Inflammatory macrophage treated with lipopolysaccharide for 4 hours (primary cell): ENCODE data around the gene KIAA0586.
"Not testable (repeated sequence)": the region's sequence is repeated elsewhere in the genome, so short reads cannot be mapped to it uniquely, and the experiment has no call there.

ENCODE experiments used
- DNase-seq: peaks from one replicate; pipeline ENCODE4 v3.0.0-alpha.2; 2020

The KIAA0586 gene

GRCh38 chr14:58465421-58465820 lies 37.9 kb downstream of the KIAA0586 start:
- DNase-seq, result no peak

DNA sequence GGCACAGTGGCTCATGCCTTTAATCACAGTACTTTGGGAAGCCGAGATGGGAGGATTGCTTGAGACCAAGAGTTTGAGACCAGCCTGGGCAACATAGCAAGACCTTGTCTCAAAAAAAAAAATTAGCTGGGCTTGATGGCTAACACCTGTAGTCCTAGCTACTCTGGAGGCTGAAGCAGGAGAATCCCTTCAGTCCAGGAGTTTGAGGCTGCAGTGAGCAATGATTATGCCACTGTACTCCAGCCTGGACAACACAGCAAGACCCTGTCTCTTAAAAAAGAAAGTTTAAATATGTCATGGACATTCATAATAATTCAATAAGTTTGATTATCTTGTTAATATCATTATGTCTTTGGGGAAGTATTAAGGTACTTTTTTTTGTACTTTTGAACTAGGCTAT lies 38.9 kb downstream of the KIAA0586 start:
- no peak for DNase-seq

- DNase-seq, result no peak
Measured at GRCh38 chr14:58467575-58467974, 40.1 kb downstream of the KIAA0586 start.

- no peak for DNase-seq
Measured at GRCh38 chr14:58469309-58469708, 41.8 kb downstream of the KIAA0586 start.

DNA sequence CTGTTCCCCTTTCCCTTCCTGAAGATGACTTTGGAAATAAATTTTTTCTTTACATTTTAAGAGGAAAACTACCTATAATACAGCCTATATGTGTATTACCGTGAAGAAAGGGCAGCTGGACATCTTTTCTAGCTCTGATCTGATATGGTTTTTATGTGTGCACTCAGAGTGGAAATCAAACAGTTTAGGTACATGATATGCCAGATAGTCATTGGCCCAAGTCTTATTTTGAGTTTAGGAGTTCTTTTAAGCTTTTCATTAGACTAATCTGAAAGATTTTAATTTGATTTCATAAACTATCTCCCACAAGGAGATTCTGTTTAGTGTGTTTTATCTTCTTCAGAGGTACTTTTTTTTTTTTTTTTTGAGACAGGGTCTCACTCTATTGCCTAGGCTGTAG lies 48.8 kb downstream of the KIAA0586 start:
- no peak for DNase-seq

- no peak for DNase-seq
Measured at GRCh38 chr14:58477653-58478052, 50.1 kb downstream of the KIAA0586 start.

GRCh38 chr14:58478329-58478728 lies 50.8 kb downstream of the KIAA0586 start:
- DNase-seq, result not testable (repeated sequence)

- DNase-seq, result peak; percentile 51
Measured at GRCh38 chr14:58479975-58480374, 52.5 kb downstream of the KIAA0586 start.

DNA sequence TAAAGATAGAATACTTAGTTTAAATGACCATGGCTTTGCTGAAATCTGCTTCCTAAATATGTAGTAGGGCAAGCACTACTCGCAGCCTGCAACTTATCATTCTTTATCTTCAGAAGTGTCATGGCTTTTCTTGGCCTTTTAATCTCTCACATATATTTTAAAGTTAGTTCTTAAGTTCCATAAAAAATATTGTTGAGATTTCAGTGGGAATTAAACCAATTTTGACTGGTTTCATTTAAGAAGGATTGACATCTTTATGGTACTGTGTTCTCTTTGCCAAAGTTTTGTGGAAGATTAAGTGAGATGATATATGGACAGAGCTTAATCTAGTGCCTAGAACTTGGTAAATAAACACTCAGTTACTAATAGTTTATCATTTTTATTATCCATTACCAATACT lies 56.7 kb downstream of the KIAA0586 start:
- DNase-seq, result no peak

DNA sequence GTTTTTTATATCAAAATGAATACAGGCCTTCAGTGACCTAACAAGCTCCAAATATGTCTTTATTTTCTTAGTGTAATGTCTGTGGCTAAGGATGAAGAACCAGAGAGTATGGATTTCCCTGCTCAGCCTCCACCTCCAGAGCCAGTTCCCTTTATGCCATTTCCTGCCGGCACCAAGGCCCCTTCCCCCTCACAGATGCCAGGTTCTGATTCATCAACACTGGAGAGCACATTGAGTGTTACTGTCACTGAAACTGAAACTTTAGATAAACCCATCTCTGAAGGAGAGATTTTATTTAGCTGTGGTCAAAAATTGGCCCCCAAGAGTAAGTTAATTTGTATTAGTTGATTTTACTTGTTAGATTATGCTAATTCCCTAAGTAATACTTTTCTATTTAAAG lies 61.0 kb downstream of the KIAA0586 start:
- peak; percentile 66 for DNase-seq

DNA sequence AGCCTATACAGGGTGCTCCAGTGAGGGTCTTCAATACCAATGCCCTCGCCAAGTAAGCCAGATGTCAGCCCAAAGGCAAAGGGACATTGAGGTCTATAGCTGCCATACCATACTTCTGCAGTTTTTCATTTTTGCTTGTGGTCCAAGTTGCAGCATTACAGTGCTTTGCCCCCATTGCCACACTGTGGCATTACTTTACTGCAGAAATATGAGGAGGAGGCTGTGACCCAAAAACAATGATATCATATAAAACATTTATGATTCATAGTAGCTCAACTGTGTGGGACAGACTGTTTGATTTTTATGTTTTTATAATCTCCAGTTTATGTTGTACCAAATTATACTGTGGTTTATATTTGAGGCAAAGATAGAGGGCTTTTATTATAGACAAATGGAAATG lies 64.1 kb downstream of the KIAA0586 start:
- DNase-seq, result no peak

DNA sequence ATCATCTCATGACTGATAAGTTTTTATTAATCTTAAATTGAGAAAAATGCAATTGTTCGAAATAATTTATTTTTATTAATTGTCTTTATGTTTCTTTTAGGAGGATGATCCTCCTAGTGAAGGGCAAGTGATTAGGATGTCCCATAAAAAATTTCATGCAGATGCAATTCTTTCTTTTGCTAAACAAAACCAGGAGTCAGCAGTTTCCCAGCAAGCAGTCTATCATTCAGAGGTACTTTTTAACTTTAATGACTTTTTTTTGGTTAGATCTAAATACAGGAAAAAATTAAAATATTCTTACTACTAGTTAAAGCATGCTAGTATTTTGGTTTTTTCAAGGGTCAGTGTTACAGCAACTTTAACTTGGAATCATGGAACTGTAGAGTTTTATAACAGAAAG lies 64.5 kb downstream of the KIAA0586 start:
- DNase-seq, result no peak

DNA sequence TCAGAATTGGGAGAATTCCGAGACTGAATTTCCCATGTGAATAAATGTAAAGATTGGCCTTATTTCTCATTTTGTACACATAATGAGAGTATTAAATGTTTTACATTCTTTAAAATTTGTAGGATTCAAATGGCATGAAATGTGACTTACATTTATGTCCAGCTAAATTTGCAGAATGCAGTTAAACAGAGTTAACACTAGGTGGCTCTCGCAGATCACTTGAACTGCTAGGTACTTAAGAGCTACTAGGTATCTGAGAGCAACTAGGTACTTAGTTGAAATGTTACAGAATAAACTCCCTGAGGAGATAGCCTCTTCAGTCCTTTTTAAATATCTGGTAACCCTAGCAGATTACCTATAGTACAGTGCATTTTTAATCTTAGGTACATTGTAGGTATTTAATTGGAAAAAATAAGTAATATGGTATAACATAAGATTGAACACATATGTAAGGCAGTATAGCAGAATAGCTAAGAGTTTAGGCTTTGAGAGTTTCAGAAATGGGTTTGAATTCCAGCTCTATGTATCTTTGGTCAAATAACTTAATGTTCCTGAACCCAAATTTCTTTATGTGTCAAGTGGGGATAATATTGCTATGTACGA lies 73.8 kb downstream of the KIAA0586 start:
- peak; percentile 61 for DNase-seq

DNA sequence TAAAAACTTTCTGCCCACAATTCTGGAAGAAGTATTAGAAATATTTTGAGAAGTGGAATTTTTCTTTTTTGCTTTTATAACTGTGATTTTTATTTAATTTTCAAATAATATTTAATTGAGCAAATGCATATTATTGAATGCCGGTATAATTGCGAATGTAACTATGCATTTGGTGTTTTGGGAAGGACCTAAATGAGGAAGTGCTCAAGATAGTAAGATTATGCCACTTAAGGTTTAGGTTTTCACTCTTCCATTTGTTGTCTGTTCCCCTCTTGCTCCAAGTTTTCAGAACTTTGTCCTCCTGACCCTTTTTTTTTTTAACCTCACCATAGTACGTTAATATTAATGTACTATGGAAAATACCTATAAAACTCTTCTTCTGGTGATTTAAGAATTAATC lies 85.8 kb downstream of the KIAA0586 start:
- DNase-seq, result no peak

GRCh38 chr14:58517592-58517991 lies 90.1 kb downstream of the KIAA0586 start:
- DNase-seq, result no peak

DNA sequence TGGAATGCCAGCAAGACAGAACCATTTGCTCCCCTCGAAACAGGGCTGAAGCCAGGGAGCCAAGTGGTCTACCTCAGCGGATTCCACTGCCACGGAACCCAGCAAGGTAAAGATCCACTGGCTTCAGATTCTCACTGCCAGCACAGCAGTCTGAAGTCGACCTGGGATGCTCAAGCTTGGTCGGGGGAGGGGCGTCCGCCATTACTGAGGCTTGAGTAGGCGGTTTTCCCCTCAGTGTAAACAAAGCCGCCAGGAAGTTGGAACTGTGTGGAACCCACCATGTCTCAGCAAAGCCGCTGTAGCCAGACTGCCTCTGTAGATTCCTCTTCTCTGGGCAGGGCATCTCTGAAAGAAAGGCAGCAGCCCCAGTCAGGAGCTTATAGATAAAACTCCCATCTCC lies 98.2 kb downstream of the KIAA0586 start:
- DNase-seq, result not testable (repeated sequence)

DNA sequence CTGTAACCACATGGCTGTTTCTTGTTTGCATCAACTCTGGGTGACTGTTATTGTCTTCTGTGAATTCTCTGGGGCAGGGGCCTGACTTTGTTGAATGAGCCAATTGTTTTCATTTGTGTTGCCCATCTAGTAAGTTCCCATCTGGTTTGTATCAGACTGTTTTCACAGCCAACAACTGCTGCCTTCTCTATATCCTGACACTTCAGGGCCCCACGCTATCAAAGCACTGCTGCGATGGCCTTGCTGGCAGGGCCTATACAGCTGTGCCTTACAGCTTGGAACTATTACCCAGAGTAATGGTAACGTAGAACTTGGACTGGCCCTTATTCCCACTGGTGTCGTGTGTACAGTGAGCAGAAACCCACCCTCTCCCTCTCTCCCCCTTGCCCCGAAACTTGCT lies 105.9 kb downstream of the KIAA0586 start:
- DNase-seq, result no peak

DNA sequence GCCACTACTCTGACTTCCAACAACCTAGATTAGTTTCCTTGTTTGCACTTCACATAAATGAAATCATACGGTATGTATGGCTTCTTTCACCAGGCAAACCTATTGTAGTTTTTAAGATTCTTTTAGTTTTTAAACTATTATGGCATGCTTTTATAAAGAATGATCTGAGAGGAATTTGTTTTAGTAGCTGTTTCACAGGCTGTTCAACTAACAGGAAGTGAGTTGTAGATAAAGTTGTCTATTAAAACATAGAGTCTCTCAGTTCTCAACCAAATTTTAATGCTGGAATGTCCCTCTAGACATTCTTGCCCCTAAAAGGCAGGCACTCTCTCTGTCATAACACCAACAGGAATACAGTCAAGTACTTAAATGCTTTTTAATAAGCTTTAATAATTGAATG lies 107.5 kb downstream of the KIAA0586 start:
- no peak for DNase-seq

- no peak for DNase-seq
Measured at GRCh38 chr14:58537004-58537403, 109.5 kb downstream of the KIAA0586 start.

DNA sequence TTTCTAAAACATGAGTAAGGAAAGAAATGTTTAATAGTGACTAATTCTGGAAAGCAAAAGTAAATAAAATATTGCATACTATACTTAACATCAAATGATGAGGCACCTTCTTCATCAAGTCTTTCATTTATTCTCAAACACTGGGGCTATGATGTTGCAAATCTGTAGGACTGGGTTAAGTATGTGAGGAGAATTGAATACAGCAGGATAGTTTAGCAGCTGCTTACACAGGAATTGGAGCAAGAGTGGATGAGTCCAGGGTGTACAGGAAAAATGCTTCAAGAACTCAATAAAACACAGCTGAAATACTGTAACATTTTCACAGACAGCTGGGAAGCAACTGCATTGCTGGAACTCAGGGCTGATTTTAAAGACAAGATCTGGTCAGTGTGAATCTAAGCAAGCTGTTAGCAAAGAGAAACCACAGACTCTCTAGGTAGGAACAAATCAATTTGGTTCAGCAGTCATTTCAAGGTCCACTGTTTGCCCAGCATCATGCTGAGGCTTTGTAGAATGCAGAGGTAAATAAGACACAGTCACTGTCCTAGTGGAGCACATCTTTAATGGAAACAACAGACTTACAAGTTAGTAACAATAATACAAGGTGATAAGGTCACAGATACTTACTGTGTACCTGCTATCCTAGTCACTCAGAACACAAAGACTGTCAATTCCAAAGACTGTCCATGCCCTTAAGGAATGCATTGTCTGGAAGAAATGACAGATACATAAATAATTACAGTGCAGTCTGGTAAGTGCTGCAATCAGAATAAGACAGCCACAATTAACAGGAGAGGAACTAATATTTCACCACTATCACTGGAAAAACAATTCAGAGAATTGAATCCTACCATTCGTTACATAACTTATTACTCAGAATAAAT lies 113.5 kb downstream of the KIAA0586 start:
- DNase-seq, result no peak

DNA sequence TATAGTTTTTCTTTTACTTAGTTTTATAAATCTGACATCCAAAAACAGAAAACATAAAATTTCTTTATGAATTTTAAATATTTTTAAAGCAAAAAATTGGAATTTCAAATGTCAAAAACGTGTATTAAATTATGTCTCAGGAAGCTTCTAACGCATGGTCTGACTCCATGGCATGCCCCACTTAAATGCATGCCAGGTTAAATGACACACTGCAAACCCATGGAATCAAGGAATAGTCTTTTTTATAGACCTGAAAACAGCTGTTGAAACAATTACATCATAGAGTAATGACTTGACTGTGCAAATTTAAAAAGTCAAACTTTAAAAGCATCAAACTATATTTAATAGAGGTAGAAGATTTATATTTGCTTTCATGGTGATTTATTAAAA lies 114.1 kb downstream of the KIAA0586 start:
- DNase-seq, result no peak

DNA sequence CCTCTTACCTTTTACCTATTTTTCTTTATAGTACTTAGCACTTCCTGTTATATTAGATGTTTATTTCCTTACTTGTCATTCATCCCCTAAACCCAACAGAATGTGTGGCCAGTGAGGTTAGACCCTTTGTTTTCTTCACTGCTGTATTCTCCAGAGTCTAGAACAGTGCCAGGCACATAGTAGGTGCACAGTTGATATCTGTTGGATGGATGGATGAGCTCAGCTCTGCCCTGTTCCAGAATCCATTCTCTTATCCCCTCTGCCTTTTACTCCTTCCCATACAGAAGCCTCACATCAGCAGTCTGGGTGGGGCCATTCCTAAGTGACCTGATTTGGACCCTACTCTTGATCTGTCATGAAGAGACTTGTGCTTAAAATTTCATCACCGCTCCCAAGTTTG lies 115.7 kb downstream of the KIAA0586 start:
- DNase-seq, result no peak

DNA sequence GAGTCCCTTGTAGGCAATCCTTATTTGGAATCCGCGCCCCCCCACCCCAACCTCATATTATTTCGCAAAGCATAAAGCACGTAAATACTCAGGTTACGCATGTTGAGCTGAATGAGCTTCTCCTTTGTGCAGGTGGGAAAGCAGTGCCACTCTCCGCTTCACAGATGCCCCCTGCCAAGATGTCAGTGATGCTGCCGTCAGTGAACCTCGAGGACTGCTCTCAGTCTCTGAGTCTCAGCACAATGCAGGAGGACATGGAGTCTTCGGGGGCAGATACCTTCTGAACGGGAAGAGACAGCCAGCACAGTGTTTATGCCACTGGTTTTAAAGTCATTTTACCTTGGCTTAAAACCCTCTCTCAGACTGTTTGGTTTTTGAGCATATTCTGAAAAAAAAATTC lies 120.1 kb downstream of the KIAA0586 start:
- no peak for DNase-seq

- DNase-seq, result no peak
Measured at GRCh38 chr14:58549105-58549757, 121.7 kb downstream of the KIAA0586 start.
